ENCODE results near the gene GKN2. TPM values are rescaled to one million over a fixed set of nuclear protein-coding genes. Genes with fewer than 3 reads are reported as not detected.

Gene GKN2
- total and polyA plus RNA-seq, 2 donors: not detected

- H3K36me3 ChIP-seq (ENCODE audit: insufficient read depth): no peaks in the 10 kb centered on the region
- H3K4me3 ChIP-seq (ENCODE audit: low read depth, low read length): no peak overlapping the region
- no peak overlapping the region for H3K27ac ChIP-seq (ENCODE audit: low read depth)
- peak; percentile 59 for DNase-seq (ENCODE audit: extremely low spot score)
- 41% methylated on average over 27 of the region's 27 CpGs for WGBS
- H3K4me1 ChIP-seq (ENCODE audit: insufficient read depth): no peaks in the 10 kb centered on the region
Measured at GRCh38 chr2:68943581-68944568, 8.8 kb downstream of the GKN2 start.

- no peak for DNase-seq (ENCODE audit: extremely low spot score)
- Histone ChIP-seq H3K4me1 (ENCODE audit: insufficient read depth) (no peaks in the 10 kb centered on the region), H3K4me3 (ENCODE audit: low read depth, low read length) (no peak overlapping the region), H3K27ac (ENCODE audit: low read depth) (no peak overlapping the region), H3K36me3 (ENCODE audit: insufficient read depth) (no peaks in the 10 kb centered on the region)
Measured at GRCh38 chr2:68942827-68943226, 9.9 kb downstream of the GKN2 start.

GRCh38 chr2:68940369-68940768 is 12.3 kb downstream of the GKN2 start:
- Histone ChIP-seq H3K4me3 (ENCODE audit: low read depth, low read length) (no peak overlapping the region), H3K36me3 (ENCODE audit: insufficient read depth) (no peaks in the 10 kb centered on the region), H3K4me1 (ENCODE audit: insufficient read depth) (no peaks in the 10 kb centered on the region), H3K27ac (ENCODE audit: low read depth) (no peak overlapping the region)
- no peak for DNase-seq (ENCODE audit: extremely low spot score)
- WGBS: 96% methylated on average over 1 of the region's 1 CpG

GRCh38 chr2:68939962-68940361 is 12.7 kb downstream of the GKN2 start:
- H3K4me3 ChIP-seq (ENCODE audit: low read depth, low read length): no peak overlapping the region
- 97% methylated on average over 1 of the region's 1 CpG for WGBS

GRCh38 chr2:68938938-68939337 is 13.8 kb downstream of the GKN2 start:
- Histone ChIP-seq H3K4me1 (ENCODE audit: insufficient read depth) (no peaks in the 10 kb centered on the region), H3K4me3 (ENCODE audit: low read depth, low read length) (no peak overlapping the region), H3K36me3 (ENCODE audit: insufficient read depth) (no peaks in the 10 kb centered on the region), H3K27ac (ENCODE audit: low read depth) (no peak overlapping the region)
- WGBS: 93% methylated on average over 3 of the region's 3 CpGs
- DNase-seq (ENCODE audit: extremely low spot score): no peak

More at GRCh38 chr2:68939962-68940361, 12.7 kb downstream of the GKN2 start:
- H3K4me1 ChIP-seq (ENCODE audit: insufficient read depth): no peaks in the 10 kb centered on the region
- H3K27ac ChIP-seq (ENCODE audit: low read depth): no peak overlapping the region
- no peaks in the 10 kb centered on the region for H3K36me3 ChIP-seq (ENCODE audit: insufficient read depth)
- no peak for DNase-seq (ENCODE audit: extremely low spot score)

GRCh38 chr2:68937346-68938055 is 15.2 kb downstream of the GKN2 start:
- 73% methylated on average over 5 of the region's 5 CpGs for WGBS
- Histone ChIP-seq H3K36me3 (ENCODE audit: insufficient read depth) (no peaks in the 10 kb centered on the region), H3K27ac (ENCODE audit: low read depth) (no peak overlapping the region), H3K4me1 (ENCODE audit: insufficient read depth) (no peaks in the 10 kb centered on the region), H3K4me3 (ENCODE audit: low read depth, low read length) (no peak overlapping the region)
- DNase-seq (ENCODE audit: extremely low spot score): no peak

- WGBS: 92% methylated on average over 1 of the region's 1 CpG
- H3K27ac ChIP-seq (ENCODE audit: low read depth): no peak overlapping the region
- DNase-seq (ENCODE audit: extremely low spot score): no peak
- no peaks in the 10 kb centered on the region for H3K36me3 ChIP-seq (ENCODE audit: insufficient read depth)
- no peak overlapping the region for H3K4me3 ChIP-seq (ENCODE audit: low read depth, low read length)
- no peaks in the 10 kb centered on the region for H3K4me1 ChIP-seq (ENCODE audit: insufficient read depth)
Measured at GRCh38 chr2:68936889-68937288, 15.8 kb downstream of the GKN2 start.

GRCh38 chr2:68936427-68936826 is 16.3 kb downstream of the GKN2 start:
- no peaks in the 10 kb centered on the region for H3K36me3 ChIP-seq (ENCODE audit: insufficient read depth)
- H3K4me1 ChIP-seq (ENCODE audit: insufficient read depth): no peaks in the 10 kb centered on the region
- H3K4me3 ChIP-seq (ENCODE audit: low read depth, low read length): no peak overlapping the region
- no peak overlapping the region for H3K27ac ChIP-seq (ENCODE audit: low read depth)
- WGBS: 63% methylated on average over 2 of the region's 2 CpGs
- no peak for DNase-seq (ENCODE audit: extremely low spot score)

GRCh38 chr2:68935471-68935870 is 17.2 kb downstream of the GKN2 start:
- 95% methylated on average over 5 of the region's 5 CpGs for WGBS
- no peaks in the 10 kb centered on the region for H3K36me3 ChIP-seq (ENCODE audit: insufficient read depth)
- no peaks in the 10 kb centered on the region for H3K4me1 ChIP-seq (ENCODE audit: insufficient read depth)
- DNase-seq (ENCODE audit: extremely low spot score): no peak
- H3K4me3 ChIP-seq (ENCODE audit: low read depth, low read length): no peak overlapping the region
- H3K27ac ChIP-seq (ENCODE audit: low read depth): no peak overlapping the region

- Histone ChIP-seq H3K27ac (ENCODE audit: low read depth) (no peak overlapping the region), H3K4me1 (ENCODE audit: insufficient read depth) (no peaks in the 10 kb centered on the region), H3K4me3 (ENCODE audit: low read depth, low read length) (no peak overlapping the region), H3K36me3 (ENCODE audit: insufficient read depth) (no peaks in the 10 kb centered on the region)
- WGBS: 96% methylated on average over 3 of the region's 3 CpGs
- DNase-seq (ENCODE audit: extremely low spot score): no peak
Measured at GRCh38 chr2:68934021-68934420, 18.7 kb downstream of the GKN2 start.

GRCh38 chr2:68932402-68932801 is 20.3 kb downstream of the GKN2 start:
- Histone ChIP-seq H3K36me3 (ENCODE audit: insufficient read depth) (no peaks in the 10 kb centered on the region), H3K27ac (ENCODE audit: low read depth) (no peak overlapping the region), H3K4me1 (ENCODE audit: insufficient read depth) (no peaks in the 10 kb centered on the region), H3K4me3 (ENCODE audit: low read depth, low read length) (no peak overlapping the region)
- DNase-seq (ENCODE audit: extremely low spot score): no peak
- WGBS: 77% methylated on average over 4 of the region's 4 CpGs

- Histone ChIP-seq H3K4me3 (ENCODE audit: low read depth, low read length) (no peak overlapping the region), H3K27ac (ENCODE audit: low read depth) (no peak overlapping the region), H3K4me1 (ENCODE audit: insufficient read depth) (no peaks in the 10 kb centered on the region), H3K36me3 (ENCODE audit: insufficient read depth) (no peaks in the 10 kb centered on the region)
- DNase-seq (ENCODE audit: extremely low spot score): no peak
- 27% methylated on average over 4 of the region's 4 CpGs for WGBS
Measured at GRCh38 chr2:68931799-68932198, 20.9 kb downstream of the GKN2 start.

GRCh38 chr2:68931149-68931711 is 21.5 kb downstream of the GKN2 start:
- Histone ChIP-seq H3K4me1 (ENCODE audit: insufficient read depth) (no peaks in the 10 kb centered on the region), H3K4me3 (ENCODE audit: low read depth, low read length) (no peak overlapping the region), H3K36me3 (ENCODE audit: insufficient read depth) (no peaks in the 10 kb centered on the region), H3K27ac (ENCODE audit: low read depth) (no peak overlapping the region)
- DNase-seq (ENCODE audit: extremely low spot score): no peak
- 84% methylated on average over 3 of the region's 3 CpGs for WGBS

GRCh38 chr2:68926796-68927195 is 25.9 kb downstream of the GKN2 start:
- no peak for DNase-seq (ENCODE audit: extremely low spot score)
- Histone ChIP-seq H3K27ac (ENCODE audit: low read depth) (no peak overlapping the region), H3K4me3 (ENCODE audit: low read depth, low read length) (no peak overlapping the region), H3K36me3 (ENCODE audit: insufficient read depth) (no peaks in the 10 kb centered on the region), H3K4me1 (ENCODE audit: insufficient read depth) (no peaks in the 10 kb centered on the region)
- WGBS: 58% methylated on average over 4 of the region's 4 CpGs
